Stimulated activated CD8-positive, alpha-beta memory T cell treated with anti-CD3 and anti-CD28 coated beads, Interleukin-7, amount 100 ng/mL, for 1 hour (primary cell): ENCODE data around the gene DNAJA4.

ENCODE experiments used
- DNase-seq, 2 donors: peaks; one replicate each; pipeline ENCODE4 v3.0.0-alpha.2; 2020; ENCODE audit warnings: low read depth in 2 of 2

Gene DNAJA4

GRCh38 chr15:78264304-78265136 lies at the start of gene DNAJA4:
Gene DNAJA4, plus strand, starts transcription at chr15:78264562. Its CDS starts 202 bp downstream, at chr15:78264764.
- peak; percentile 14 to 32 for DNase-seq

- no peak for DNase-seq
Measured at GRCh38 chr15:78216276-78217104, 47.9 kb upstream of the DNAJA4 start.

GRCh38 chr15:78220713-78221112 lies 43.6 kb upstream of the DNAJA4 start:
- DNase-seq = no peak

- no peak for DNase-seq
Measured at GRCh38 chr15:78222745-78223395, 41.5 kb upstream of the DNAJA4 start.

- no peak for DNase-seq
Measured at GRCh38 chr15:78223396-78224022, 40.9 kb upstream of the DNAJA4 start.

- DNase-seq = no peak
Measured at GRCh38 chr15:78224023-78224411, 40.3 kb upstream of the DNAJA4 start.

- DNase-seq = no peak
Measured at GRCh38 chr15:78225783-78226541, 38.4 kb upstream of the DNAJA4 start.

GRCh38 chr15:78228356-78228996 lies 35.9 kb upstream of the DNAJA4 start:
- DNase-seq = no peak

GRCh38 chr15:78229431-78230406 lies 34.6 kb upstream of the DNAJA4 start:
- no peak for DNase-seq

- DNase-seq = no peak
Measured at GRCh38 chr15:78232951-78233350, 31.4 kb upstream of the DNAJA4 start.

GRCh38 chr15:78233496-78233895 lies 30.9 kb upstream of the DNAJA4 start:
- no peak for DNase-seq

- DNase-seq = no peak
Measured at GRCh38 chr15:78234515-78235040, 29.8 kb upstream of the DNAJA4 start, which contains the start of gene ACSBG1. Gene ACSBG1, minus strand, starts transcription at chr15:78234565. Its CDS starts 64 bp downstream, at chr15:78234501.

GRCh38 chr15:78236491-78236890 lies 27.9 kb upstream of the DNAJA4 start:
- DNase-seq = no peak

- no peak for DNase-seq
Measured at GRCh38 chr15:78237146-78237545, 27.2 kb upstream of the DNAJA4 start.

GRCh38 chr15:78239811-78240210 lies 24.6 kb upstream of the DNAJA4 start:
- no peak for DNase-seq

- peak; percentile 64 to 75 for DNase-seq
Measured at GRCh38 chr15:78241017-78241416, 23.3 kb upstream of the DNAJA4 start.

GRCh38 chr15:78242128-78242527 lies 22.2 kb upstream of the DNAJA4 start:
- no peak for DNase-seq

GRCh38 chr15:78243058-78243457 lies 21.3 kb upstream of the DNAJA4 start:
- no peak for DNase-seq

GRCh38 chr15:78243491-78243941 lies 20.8 kb upstream of the DNAJA4 start:
- no peak for DNase-seq
